GM21576 (cell line): ENCODE measurements around the gene ZFAND2B.

ENCODE experiments used
- ATAC-seq: cut with Tn5 transposase; IDR thresholded peaks from one replicate; pipeline ENCODE4 v1.9.1; 2021; ENCODE audit warnings: mild to moderate bottlenecking, moderate library complexity; ENCODE audit not compliant: unreplicated experiment

ZFAND2B gene, protein sequence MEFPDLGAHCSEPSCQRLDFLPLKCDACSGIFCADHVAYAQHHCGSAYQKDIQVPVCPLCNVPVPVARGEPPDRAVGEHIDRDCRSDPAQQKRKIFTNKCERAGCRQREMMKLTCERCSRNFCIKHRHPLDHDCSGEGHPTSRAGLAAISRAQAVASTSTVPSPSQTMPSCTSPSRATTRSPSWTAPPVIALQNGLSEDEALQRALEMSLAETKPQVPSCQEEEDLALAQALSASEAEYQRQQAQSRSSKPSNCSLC

DNA sequence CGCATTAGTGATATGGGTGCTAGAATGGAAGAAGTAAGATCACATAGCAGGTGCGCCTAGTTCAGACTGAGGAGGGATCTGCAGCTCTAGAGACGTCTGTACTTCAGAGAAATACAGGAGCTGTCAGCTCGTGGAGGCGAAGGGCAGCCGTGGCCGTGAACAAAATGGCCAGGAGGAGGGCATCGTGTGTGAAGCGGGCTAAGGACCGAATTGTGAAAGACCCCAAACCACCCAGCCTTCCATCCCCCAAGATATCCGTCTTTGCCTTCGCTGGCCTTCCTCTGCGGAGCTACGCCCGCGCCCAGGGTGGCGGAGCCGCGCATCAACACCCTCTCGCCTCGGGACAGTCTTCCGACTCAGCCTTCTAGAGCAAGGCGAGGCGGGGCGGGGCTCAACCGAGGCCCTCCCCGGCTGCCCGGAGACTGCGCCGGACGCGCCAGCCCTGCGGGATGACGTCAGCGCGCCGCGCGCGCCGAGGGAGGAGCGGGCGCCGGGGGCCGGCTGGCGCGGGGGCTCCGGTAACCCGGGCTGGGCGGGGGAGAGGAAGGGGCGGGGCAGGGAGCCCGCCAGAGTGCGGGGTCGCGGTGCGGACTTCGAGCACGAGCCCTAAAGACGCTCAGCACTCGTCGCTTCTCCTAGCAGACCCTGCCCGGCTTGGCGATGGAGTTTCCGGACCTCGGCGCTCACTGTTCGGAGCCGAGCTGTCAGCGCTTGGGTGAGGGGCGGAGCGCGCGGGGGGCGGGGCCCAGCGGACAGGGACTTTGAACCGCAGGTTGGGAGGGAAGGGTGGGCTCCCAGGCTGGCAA is at the start of gene ZFAND2B:
TSS of gene ZFAND2B (plus strand) at position 455 of the 806 bp plus-strand sequence. CDS start at position 661, 206 bp downstream.
- peak; percentile 98 for ATAC-seq

DNA sequence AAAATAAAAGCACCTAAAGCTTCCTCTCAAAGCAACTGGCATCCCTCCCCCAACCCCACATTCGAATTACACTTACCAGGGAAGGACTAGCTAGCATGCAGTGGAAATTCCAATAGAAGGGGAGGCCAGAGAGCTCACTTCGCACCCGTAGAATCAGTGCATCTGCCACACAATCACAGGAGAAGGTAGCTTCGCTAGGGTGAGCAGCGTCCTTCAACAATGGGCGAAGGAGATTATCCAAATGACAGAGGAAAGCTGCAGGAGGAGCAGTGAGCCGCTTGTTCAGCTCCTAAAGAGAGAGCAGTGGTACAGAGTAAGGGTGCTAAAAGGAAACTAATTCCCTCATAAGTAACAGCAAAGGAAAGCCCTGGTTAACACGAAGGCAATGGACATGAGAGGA is 49.2 kb upstream of the ZFAND2B start:
- ATAC-seq, result no peak

DNA sequence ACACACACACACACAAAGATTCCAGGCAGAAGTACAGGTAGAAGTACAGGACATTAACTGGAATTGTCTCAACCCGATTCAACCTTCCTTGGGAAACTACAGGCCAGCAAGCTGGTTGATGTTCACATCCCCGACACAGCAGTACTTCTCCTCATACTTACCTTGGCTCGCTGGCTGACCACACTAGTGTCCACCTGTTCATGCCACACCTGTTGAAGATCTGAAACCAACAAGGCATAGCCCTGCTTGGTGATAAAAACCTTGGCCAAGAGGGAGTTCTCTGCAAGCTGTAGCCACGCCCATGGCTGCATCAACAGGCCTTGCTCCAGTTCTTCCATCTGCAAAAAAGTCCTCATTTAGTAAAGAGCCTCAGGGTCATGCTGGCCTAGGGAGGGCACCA is 48.6 kb upstream of the ZFAND2B start:
- ATAC-seq, result no peak

DNA sequence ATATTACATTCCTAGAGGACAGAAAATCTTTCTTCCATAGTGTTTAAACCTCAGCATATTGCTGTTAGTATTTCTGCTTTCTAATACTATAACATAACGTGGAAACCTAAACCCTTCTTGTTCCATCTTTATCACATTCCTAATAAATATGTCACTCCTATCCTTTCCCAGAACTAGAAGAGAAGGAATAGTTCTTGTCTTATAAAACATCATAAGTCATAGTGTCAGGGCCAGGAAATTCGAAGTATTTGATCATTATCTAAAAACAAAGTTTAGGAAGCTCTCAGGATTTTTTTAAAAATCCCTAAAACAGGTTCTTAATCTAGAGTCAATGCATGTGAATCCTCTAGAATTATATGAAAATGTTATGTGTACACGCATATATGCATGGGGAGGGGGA is 48.0 kb upstream of the ZFAND2B start:
- no peak for ATAC-seq

DNA sequence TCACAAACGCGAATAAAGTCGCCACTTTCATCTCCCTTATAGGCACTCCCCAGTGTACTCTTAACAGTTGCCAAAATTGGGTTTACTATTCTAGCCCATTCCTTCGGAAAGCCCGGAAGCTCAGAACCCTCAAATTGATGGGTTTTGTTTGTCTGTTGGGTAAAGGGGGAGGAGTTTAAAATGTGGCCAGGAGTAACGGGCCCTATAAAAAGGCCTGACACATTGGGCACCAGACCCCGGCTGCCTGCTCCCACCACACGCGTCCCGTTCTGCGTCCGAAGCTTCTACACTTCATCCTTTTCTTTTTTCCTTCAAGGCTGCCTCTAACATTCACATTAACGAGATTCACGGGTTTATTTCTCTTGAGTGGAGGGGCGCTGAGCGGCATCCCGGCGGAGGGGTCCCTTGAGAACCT is 46.8 kb upstream of the ZFAND2B start:
- ATAC-seq, result peak; percentile 1

DNA sequence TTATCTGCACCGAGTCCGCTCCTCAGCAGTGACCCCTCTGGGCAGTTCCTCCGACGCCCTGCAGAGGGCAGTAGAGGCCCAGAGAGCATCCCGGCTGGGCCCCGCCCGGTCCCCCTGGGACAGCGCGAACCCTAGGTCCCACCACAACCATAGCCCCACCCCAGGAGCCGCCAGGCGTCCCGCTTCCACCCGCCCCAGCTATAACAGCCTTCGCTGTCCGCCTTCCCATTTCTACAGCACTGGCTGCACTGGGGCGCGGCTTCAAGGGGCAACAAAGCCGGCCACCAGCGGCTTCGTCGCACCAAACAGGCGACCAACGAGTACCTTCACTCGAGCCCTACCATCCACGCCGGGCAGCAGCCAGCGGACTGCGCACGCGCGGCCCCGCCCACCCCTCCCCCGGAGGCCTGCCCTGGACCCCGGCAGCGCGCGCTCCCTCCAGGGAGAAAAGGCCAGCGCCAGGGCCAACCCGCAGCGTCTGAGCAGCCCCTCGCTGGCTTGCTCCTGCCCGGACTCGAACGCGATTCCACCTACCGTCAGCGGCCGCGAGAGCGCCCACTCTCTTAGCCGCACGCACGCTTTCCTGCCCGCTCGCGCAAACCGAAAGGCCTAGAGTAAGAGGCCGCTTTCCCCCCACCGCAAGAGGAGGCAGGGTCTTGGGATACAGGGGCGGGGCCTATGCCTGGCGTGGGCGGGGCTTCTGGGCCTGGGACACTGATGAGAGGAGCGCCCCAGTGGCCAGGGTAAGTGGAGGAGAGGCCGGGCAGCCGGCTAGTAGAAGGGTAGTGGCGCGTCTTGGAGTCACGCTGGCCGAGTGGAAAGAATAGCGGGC is 46.2 kb upstream of the ZFAND2B start, which contains the start of gene NHEJ1:
TSS of gene NHEJ1 (minus strand) at position 630 of the 832 bp plus-strand sequence. CDS start 2,453 bp downstream, outside the sequence.
- peak; percentile 82 for ATAC-seq

DNA sequence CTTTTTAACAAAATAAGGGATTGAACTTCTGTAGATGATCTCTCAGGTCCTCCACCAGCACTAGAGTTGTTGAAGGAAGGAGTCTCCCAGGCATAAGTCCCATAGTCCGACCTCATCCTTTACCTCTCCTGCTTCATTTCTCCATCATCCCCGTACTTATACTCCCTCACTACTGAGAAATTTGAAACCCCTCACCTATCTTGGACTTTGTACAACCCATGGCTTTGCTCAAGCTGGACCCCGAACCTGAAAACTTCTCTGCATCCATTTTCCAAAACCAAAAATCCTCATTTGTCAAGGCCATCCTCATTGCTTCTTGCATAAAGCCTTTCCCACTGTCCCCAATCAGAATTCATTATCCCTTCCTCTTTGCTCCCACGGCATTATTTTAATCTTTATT is 45.5 kb upstream of the ZFAND2B start:
- ATAC-seq, result no peak

DNA sequence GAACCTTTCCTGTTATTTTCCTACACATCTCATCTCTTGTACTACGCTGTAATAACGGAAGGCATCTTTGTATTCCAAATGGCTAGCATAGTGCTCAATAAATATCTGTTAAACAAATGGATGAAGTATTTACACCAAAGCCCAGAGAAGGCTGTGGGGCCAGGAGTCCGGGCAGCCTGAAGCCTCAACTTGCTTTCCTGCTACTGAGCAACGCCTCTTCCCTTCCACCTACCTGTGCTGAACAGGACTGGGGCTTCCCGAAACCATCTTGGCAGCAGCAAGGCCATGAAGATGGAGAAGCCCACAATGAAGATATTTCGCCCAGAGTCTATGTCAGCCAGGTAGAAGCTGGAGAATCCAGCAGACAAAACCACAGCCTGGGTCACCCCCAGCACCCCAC is 43.4 kb upstream of the ZFAND2B start:
- ATAC-seq, result no peak

DNA sequence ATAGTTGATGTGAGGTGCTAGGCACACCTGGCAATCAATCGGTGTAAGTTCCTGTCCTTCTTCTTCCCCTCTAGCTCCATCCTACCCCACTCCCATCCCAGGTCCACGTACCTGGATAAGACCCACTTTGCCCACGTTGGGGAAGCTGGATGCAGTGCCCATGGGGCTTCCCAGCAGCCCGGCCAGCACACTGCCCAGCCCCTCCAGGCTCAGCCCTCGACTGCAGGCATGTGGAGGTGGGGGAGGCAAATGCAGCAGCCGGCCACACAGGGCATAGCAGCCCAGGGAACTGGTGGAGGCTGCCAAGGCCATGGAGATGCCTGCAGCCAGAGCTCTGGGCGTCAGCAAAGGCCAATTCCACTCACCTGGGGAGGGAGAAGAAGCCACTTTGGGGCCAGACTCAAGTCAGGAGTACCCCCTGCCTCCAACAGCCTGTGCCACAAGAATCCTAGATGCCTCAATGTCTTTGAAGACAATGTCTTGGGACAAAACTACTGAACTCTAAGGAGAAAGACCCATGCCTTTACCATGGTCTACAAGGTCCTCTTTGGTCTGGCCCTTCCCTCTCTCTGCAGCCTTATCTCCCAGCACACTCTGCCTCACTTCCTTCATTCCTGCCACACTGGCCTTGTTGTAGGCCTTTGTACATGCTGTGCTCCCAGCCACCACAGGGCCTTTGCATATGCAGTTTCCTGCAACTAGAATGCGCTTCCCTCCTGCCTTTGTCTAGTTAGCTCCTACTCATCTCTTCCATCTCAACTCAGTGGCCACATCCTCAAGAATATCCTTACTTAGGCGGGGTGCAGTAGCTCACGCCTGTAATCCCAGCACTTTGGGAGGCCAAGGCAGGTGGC is 41.3 kb upstream of the ZFAND2B start:
- ATAC-seq, result no peak

DNA sequence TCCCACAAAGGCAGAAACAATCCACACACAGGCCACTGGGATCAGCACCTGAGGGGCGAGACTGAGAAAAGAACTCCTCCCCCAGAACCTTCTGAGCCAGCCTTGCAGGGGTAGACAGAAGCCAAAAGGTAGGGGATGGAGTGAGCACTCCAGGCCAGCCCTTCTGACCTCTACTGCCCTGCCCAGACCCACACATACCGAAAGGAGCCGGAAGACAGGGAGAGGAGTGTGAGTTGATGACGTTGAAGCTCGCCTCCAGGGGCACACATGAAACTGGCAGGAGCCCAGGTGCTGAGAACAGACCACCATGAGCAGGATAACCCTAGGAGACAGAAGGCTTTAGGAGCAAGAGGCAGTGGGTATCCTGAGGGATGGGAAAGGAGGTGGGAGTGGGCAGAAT is 38.6 kb upstream of the ZFAND2B start:
- no peak for ATAC-seq

DNA sequence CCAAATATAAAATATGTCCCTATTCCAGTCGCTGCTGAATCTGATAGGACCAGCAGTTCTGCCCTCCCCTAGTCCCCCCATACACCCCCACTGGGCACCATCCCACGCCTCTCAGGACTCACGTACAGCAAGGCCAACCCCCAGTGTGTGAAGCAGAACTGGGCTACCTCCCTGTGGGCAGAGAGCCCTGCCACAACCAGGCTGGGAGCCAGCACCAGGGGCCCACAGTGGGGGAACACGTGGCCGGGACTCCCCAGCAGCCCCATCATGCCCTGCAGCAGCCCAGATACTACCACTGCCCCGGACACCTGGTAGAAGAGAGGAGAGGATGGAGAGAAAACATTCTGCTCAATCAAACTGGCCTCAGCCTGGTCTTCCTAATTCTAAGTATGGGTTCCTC is 38.1 kb upstream of the ZFAND2B start:
- ATAC-seq, result no peak

DNA sequence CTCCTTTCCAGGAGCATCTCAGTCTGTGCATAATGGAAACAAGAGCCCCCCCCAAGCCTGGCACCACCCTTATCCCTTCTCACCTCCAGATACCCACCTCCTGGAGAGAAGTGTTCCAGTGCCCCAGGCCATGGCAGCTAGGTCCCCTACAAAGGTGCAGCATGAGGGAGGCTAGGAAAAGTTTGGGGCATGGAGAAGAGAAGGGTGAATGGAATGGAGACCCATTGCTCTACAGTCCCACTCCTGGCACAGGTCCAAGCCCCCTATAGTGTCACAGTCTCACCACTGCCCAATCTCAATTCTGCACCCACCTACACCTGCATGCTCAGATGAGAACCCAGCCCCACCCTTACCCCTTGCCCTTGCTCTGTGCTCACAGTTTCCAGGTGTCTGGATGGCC is 37.6 kb upstream of the ZFAND2B start:
- ATAC-seq, result no peak

DNA sequence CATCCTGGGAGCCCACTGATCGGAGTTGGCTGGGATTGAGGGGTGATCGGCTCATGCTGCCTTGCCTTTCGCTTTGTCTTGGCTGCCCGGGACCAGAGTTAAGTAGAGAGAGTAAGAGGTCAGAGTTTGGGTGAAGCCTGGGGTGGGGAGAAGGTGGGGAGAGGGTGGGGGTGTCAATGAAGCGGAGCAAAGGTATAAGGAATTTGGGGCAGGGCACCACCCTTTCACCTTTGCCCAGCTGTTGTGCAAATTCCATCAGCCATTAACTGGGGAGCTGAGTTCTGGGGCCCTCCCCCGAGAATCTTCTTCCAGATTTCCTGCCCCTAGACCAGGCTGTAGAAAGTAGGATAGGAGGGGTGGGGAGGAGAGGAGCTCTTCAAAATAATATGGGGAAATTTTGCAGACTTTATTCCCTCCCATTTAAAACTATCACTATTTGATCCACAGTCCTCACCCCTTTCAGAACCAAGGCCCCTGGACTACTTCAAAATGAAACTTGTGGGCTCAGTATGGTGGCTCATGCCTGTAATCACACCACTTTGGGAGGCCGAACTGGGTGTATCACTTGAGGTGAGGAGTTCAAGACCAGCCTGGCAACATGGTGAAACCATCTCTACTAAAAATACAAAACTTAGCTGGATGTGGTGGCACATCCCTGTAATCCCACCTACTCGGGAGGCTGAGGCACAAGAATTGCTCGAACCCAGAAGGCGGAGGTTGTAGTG is 36.5 kb upstream of the ZFAND2B start, which contains the start of gene SLC23A3:
TSS of gene SLC23A3 (minus strand) at position 100 of the 725 bp plus-strand sequence. CDS start at position 55, 45 bp downstream.
- ATAC-seq, result no peak

DNA sequence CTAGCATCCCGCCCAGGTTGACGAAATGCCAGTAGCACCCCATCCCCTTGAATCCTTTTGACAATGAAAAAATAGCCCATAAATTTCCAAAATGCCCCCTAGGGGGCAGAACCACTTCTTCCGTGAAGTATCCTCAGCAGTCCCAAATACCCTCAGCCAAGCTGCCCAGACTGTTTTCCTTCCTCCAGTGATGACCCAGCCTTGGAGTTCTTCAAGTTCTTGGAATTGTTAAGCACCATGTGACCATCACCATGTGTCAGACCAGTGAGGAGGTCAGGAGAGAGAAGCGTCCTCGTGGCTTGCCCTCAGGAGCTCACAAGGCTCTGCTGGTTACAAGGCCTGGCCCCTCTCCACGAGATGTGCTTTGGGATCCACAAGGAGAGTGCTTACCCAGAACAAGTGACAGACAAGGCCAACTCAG is 35.3 kb upstream of the ZFAND2B start:
- ATAC-seq, result no peak

DNA sequence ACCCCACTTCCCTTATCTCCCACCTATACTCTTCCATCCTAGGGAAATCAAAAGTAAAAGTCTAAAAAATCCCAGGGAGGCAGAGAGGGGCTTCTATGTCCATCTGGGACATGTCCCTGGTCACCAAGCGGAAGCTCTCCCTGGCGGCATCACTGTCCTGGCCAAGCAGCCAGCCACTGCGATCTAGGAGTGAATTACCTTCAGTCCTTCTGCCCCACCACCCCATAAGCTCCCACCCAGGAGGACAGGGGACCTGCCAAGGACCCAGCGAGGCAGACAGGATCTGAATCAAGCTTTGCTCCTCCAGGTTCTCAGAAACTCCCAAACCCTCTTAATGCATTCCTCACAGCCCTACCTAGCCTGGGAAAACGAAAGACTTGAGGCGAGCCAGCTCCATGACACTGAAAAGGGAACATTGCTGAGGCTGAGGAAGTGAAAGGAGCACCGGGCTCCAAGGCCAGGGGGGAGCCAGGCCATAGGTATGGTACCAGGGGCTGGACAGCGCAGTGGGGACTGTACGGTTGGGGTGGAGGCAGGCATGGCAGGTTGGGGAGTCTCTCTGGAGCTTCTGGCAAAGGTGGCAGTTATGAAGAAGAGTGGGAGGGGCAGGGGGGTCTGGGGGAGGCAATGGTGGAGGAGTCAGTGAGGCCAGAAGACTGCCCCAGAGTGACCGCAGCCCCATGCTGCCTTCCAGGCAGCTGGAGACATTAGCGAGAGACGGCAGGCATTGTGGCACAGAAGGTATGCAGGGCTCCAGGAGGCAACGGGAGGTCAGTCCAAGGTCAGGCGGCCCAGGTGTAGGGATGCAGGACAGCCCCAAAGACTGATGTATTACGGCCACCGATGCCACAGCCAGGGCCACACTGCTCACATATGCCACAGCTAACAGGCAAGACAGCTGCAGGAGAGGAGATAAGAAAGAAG is 34.1 kb upstream of the ZFAND2B start:
- ATAC-seq, result no peak

DNA sequence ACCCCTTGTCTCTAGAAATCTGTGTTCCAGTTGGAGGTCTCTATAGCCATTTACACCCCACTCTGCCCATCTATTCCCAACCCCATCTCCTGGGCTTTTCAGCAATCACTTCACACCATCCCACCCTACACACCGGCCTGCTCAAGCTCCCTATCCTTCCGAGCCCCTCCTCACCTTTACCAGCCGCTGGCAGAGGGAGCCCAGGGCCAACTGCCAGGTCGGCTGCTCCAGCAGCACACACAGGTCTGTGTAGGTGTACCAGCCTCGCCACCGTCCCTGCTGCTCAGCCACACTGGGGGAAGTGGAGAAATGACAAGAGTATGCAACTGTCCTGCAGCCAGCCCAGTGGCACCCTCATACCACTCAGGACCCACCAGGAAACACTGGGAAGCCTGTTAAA is 33.4 kb upstream of the ZFAND2B start:
- no peak for ATAC-seq

DNA sequence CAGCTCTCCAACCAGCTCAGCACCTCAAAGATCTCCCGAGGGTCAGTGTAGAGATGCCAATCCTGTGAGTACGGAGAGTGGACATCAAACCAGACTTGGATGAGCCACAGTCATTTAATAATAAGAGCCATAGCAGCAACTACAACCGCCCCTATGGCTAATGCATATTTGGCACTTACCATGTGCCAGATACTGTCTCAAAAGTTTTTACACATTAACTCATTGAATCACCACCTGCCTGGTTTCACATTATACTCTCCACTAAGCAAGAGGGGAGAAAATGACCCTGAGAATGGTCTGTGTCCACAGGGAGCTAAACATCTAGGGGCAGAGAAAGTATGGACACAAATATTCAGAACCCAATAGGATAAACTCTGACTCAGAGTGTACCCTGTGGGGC is 32.4 kb upstream of the ZFAND2B start:
- no peak for ATAC-seq

DNA sequence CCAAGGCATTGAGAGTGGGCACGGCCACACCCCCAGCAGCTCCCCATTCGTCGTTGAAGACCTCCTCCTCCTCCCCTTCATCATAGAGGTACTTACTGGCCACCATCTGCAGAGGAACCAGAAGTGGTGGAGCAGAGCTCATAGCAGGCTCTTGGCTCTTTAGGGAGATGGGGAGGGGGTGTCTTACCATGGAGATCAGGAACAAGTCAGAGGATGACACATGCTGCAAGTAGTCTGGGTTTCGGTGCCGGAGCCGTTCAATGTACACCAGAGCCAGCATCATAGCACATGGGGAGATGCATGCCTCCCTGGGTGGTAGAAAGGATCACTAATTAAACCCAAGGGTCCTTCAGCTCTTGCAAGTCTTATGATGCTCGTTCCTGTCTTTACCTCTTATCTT is 31.8 kb upstream of the ZFAND2B start:
- ATAC-seq, result no peak

DNA sequence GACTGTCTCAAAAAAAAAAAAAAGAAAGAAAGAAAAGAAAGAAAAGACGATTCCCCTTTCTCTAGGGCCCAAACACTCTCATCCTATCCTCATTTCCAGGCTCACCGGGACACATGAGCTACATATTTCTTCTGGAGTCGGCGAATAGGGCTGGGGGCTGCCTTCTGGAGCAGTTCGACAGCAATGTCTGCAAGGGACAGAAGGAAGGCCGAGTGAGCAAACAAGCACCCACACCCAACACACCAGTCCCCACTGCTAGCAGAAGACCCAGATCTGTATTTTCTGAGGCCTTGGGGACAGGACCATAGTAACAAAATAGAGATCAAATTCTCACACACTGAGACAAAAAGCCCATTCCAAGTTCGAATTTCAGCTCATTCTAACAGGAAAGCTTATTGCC is 31.1 kb upstream of the ZFAND2B start:
- ATAC-seq, result no peak
